Loucy (cell line): Measurements from ENCODE around the gene PLA2G7.

ENCODE experiments used
- H2AFZ ChIP-seq: fragments of 200-600 bp; sonication (generic); 2 replicates; pipeline ENCODE4 v1.6.0; 2016; ENCODE audit warnings: antibody characterized with exemption, mild to moderate bottlenecking, low read length, moderate library complexity
- H3F3A ChIP-seq: fragments of 200-600 bp; 2 replicates; pipeline ENCODE4 v1.6.0; 2016; ENCODE audit warnings: antibody characterized with exemption, low read depth, mild to moderate bottlenecking
- H3K27me3 ChIP-seq: fragments of 200-600 bp; sonication (generic); 2 replicates; pipeline ENCODE4 v1.6.1; 2014; ENCODE audit warnings: low read length, mild to moderate bottlenecking; ENCODE audit not compliant: insufficient read depth, poor library complexity, severe bottlenecking
- H3K36me3 ChIP-seq: fragments of 200-600 bp; sonication (generic); 2 replicates; pipeline ENCODE4 v1.6.1; 2016; ENCODE audit warnings: low read length; ENCODE audit not compliant: insufficient read depth
- H3K4me1 ChIP-seq: fragments of 200-600 bp; sonication (generic); 2 replicates; pipeline ENCODE4 v1.5.1; 2014; ENCODE audit warnings: low read length, mild to moderate bottlenecking; ENCODE audit not compliant: insufficient read depth, poor library complexity, severe bottlenecking
- H3K4me2 ChIP-seq: fragments of 200-600 bp; sonication (generic); 2 replicates; pipeline ENCODE4 v1.6.0; 2014; ENCODE audit warnings: antibody characterized with exemption, low read length, low read depth, mild to moderate bottlenecking; ENCODE audit not compliant: poor library complexity, severe bottlenecking
- H3K4me3 ChIP-seq: fragments of 200-600 bp; sonication (generic); 2 replicates; pipeline ENCODE4 v1.5.1; 2014; ENCODE audit warnings: low read length, mild to moderate bottlenecking, mixed read lengths; ENCODE audit not compliant: poor library complexity, severe bottlenecking
- H3K79me2 ChIP-seq: fragments of 200-600 bp; sonication (generic); 2 replicates; pipeline ENCODE4 v1.6.1; 2014; ENCODE audit warnings: low read length; ENCODE audit not compliant: insufficient read depth
- H3K9ac ChIP-seq: fragments of 200-600 bp; sonication (generic); 2 replicates; pipeline ENCODE4 v1.6.0; 2014; ENCODE audit warnings: mild to moderate bottlenecking, low read depth, low read length, moderate library complexity; ENCODE audit not compliant: poor library complexity, severe bottlenecking
- H3K9me2 ChIP-seq: fragments of 200-600 bp; sonication (generic); replicated peaks from 2 replicates; pipeline ENCODE4 v1.6.1; 2016; ENCODE audit warnings: low read depth, low read length, mixed read lengths
- H3K9me3 ChIP-seq: fragments of 200-600 bp; sonication (generic); 2 replicates; pipeline ENCODE4 v1.6.1; 2014; ENCODE audit warnings: mild to moderate bottlenecking, antibody characterized with exemption, low read length, low read depth; ENCODE audit not compliant: insufficient read depth
- H4K20me1 ChIP-seq: fragments of 200-600 bp; sonication (generic); 2 replicates; pipeline ENCODE4 v1.6.0; 2014; ENCODE audit warnings: antibody characterized with exemption, low read length, mild to moderate bottlenecking; ENCODE audit not compliant: insufficient read depth, poor library complexity, severe bottlenecking
- EZH2phosphoT487 ChIP-seq: fragments of 200-600 bp; IDR thresholded peaks from 2 replicates; pipeline ENCODE4 v1.6.1; 2018; ENCODE audit warnings: antibody characterized with exemption, mild to moderate bottlenecking, moderate library complexity, borderline replicate concordance
- TF ChIP-seq, protein P1 (sequence below): fragments of 200-600 bp; sonication (generic); conservative IDR thresholded peaks from 2 replicates; pipeline ENCODE4 v1.5.1; 2014; ENCODE audit warnings: mild to moderate bottlenecking, antibody characterized with exemption, low read length

The PLA2G7 gene

DNA sequence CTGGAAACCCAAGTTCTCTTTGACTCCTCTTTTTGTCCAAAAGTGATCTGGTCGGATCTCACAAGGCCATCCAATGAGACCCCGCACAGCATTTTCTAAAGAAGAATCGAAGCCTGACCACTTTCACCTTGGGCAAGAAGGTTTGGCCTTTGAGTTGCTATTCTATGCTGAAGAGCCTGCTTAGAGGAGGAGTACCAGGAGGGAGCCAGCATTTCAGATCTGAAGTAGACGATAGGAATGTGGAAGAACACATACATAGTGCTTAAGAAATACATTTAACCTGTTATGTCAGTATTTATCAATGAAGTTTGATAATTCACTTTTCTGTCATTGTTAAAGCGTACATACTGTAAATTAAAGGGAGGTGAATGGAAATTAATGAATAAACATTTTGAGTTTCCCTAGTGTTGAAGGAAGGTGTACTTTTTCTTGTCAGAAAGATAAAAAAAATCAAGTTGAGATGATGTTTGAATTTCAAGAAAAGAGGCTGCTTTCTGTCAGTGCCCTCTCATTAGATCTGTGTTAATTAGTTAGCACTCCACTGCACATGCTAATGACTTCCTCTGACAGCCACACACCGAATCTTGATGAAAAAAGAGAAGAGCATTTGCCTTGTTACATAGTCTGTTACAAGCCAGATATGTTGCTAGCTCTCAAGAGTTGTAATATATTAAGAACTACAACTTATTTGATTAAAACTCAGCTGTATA lies 58.4 kb downstream of the PLA2G7 start:
- Histone ChIP-seq H3K79me2 (no peaks in the 10 kb centered on the region), H3K36me3 (no peaks in the 10 kb centered on the region), H2AFZ (0 out of 2 replicates have a peak overlapping the region, but pooled peaks have one; percentile 65), H3K9me3 (no peaks in the 10 kb centered on the region), H4K20me1 (no peaks in the 10 kb centered on the region), H3F3A (no peaks in the 10 kb centered on the region), H3K4me3 (no peak overlapping the region), H3K4me2 (no peak overlapping the region), H3K27me3 (no peaks in the 10 kb centered on the region), H3K9ac (no peak overlapping the region), H3K4me1 (no peaks in the 10 kb centered on the region), H3K9me2 (no peaks in the 10 kb centered on the region)
- no peak for TF ChIP-seq EZH2phosphoT487
- TF ChIP-seq, protein P1, sequence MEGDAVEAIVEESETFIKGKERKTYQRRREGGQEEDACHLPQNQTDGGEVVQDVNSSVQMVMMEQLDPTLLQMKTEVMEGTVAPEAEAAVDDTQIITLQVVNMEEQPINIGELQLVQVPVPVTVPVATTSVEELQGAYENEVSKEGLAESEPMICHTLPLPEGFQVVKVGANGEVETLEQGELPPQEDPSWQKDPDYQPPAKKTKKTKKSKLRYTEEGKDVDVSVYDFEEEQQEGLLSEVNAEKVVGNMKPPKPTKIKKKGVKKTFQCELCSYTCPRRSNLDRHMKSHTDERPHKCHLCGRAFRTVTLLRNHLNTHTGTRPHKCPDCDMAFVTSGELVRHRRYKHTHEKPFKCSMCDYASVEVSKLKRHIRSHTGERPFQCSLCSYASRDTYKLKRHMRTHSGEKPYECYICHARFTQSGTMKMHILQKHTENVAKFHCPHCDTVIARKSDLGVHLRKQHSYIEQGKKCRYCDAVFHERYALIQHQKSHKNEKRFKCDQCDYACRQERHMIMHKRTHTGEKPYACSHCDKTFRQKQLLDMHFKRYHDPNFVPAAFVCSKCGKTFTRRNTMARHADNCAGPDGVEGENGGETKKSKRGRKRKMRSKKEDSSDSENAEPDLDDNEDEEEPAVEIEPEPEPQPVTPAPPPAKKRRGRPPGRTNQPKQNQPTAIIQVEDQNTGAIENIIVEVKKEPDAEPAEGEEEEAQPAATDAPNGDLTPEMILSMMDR = no peak

GRCh38 chr6:46674410-46674809 lies 60.8 kb downstream of the PLA2G7 start:
- no peaks in the 10 kb centered on the region for H4K20me1 ChIP-seq
- no peak overlapping the region for H2AFZ ChIP-seq
- no peaks in the 10 kb centered on the region for H3K79me2 ChIP-seq
- no peaks in the 10 kb centered on the region for H3K9me2 ChIP-seq
- H3K4me3 ChIP-seq = no peak overlapping the region
- no peaks in the 10 kb centered on the region for H3K4me1 ChIP-seq
- H3K4me2 ChIP-seq = no peak overlapping the region
- TF ChIP-seq EZH2phosphoT487 = no peak
- TF ChIP-seq, protein P1 = no peak
- H3K9ac ChIP-seq = no peak overlapping the region
- H3K9me3 ChIP-seq = no peaks in the 10 kb centered on the region
- H3K36me3 ChIP-seq = no peaks in the 10 kb centered on the region
- H3F3A ChIP-seq = no peaks in the 10 kb centered on the region
- H3K27me3 ChIP-seq = no peaks in the 10 kb centered on the region

GRCh38 chr6:46667377-46667776 lies 67.8 kb downstream of the PLA2G7 start:
- no peaks in the 10 kb centered on the region for H3K9me3 ChIP-seq
- no peak overlapping the region for H2AFZ ChIP-seq
- H3K36me3 ChIP-seq = no peaks in the 10 kb centered on the region
- H3K27me3 ChIP-seq = no peaks in the 10 kb centered on the region
- no peaks in the 10 kb centered on the region for H3F3A ChIP-seq
- H3K4me2 ChIP-seq = no peak overlapping the region
- H3K9me2 ChIP-seq = no peaks in the 10 kb centered on the region
- no peaks in the 10 kb centered on the region for H3K4me1 ChIP-seq
- TF ChIP-seq, protein P1 = no peak
- TF ChIP-seq EZH2phosphoT487 = no peak
- H3K4me3 ChIP-seq = no peak overlapping the region
- H4K20me1 ChIP-seq = no peaks in the 10 kb centered on the region
- no peak overlapping the region for H3K9ac ChIP-seq
- no peaks in the 10 kb centered on the region for H3K79me2 ChIP-seq
